HepG2 (cell line): ENCODE data around the gene NAA38. TPM values are rescaled to one million over a fixed set of nuclear protein-coding genes. Genes with fewer than 3 reads are reported as not detected.

Experiments used
- DDIT3 ChIP-seq: sonication (generic); formaldehyde crosslinking; IDR thresholded peaks from 2 replicates; pipeline ENCODE4 v1.4.0; 2020; ENCODE audit warnings: mild to moderate bottlenecking, missing genetic modification reagents
- DMTF1 ChIP-seq: sonication (generic); formaldehyde crosslinking; IDR thresholded peaks from 2 replicates; pipeline ENCODE4 v1.4.0; 2020; ENCODE audit warnings: mild to moderate bottlenecking, missing genetic modification reagents
- DNMT1 ChIP-seq: sonication (generic); formaldehyde crosslinking; IDR thresholded peaks from 2 replicates; pipeline ENCODE4 v1.5.1; 2020; ENCODE audit warnings: mild to moderate bottlenecking, missing genetic modification reagents
- FOXK1 ChIP-seq: sonication (generic); formaldehyde crosslinking; IDR thresholded peaks from 2 replicates; pipeline ENCODE4 v1.4.0; 2020; ENCODE audit warnings: low read depth, missing genetic modification reagents, borderline replicate concordance
- GATAD2A ChIP-seq: IDR thresholded peaks from 2 replicates; pipeline ENCODE4 v1.6.1; 2016
- GZF1 ChIP-seq: sonication (generic); formaldehyde crosslinking; IDR thresholded peaks from 2 replicates; pipeline ENCODE4 v1.5.1; 2020; ENCODE audit warnings: mild to moderate bottlenecking, missing genetic modification reagents
- HMGXB4 ChIP-seq, 2 experiments: sonication (generic) in 1 of 2; formaldehyde crosslinking in 1 of 2; IDR thresholded peaks; 2 replicates each; pipeline versions ENCODE4 v1.4.0 to v1.6.1; 2018 to 2020; ENCODE audit warnings: missing genetic modification reagents in 2 of 2, borderline replicate concordance in 1 of 2, low read depth in 1 of 2, mild to moderate bottlenecking in 1 of 2, missing biosample characterization in 1 of 2
- HOXA3 ChIP-seq: sonication (generic); formaldehyde crosslinking; IDR thresholded peaks from 2 replicates; pipeline ENCODE4 v1.5.0; 2020; ENCODE audit warnings: missing genetic modification reagents
- MTF2 ChIP-seq: sonication (generic); formaldehyde crosslinking; IDR thresholded peaks from 2 replicates; pipeline ENCODE4 v1.5.0; 2020; ENCODE audit warnings: missing genetic modification reagents, borderline replicate concordance
- NFE2L1 ChIP-seq: sonication (generic); formaldehyde crosslinking; IDR thresholded peaks from 2 replicates; pipeline ENCODE4 v1.4.0; 2020; ENCODE audit warnings: missing genetic modification reagents, mild to moderate bottlenecking, borderline replicate concordance
- NR2F2 ChIP-seq: IDR thresholded peaks from 2 replicates; pipeline ENCODE4 v1.6.1; 2012; ENCODE audit warnings: low read depth, inconsistent platforms, borderline replicate concordance
- NRL ChIP-seq: sonication (generic); formaldehyde crosslinking; IDR thresholded peaks from 2 replicates; pipeline ENCODE4 v1.5.0; 2020; ENCODE audit warnings: missing genetic modification reagents, mild to moderate bottlenecking, moderate library complexity, borderline replicate concordance
- TEAD3 ChIP-seq: optimal IDR thresholded peaks from 2 replicates; pipeline ENCODE3; 2016; ENCODE audit warnings: borderline replicate concordance
- ZBTB42 ChIP-seq: sonication (generic); formaldehyde crosslinking; IDR thresholded peaks from 2 replicates; pipeline ENCODE4 v1.5.0; 2020; ENCODE audit warnings: mild to moderate bottlenecking, missing genetic modification reagents
- ZFP90 ChIP-seq: sonication (generic); formaldehyde crosslinking; IDR thresholded peaks from 2 replicates; pipeline ENCODE4 v1.8.0; 2022; ENCODE audit warnings: missing genetic modification reagents, mild to moderate bottlenecking, inconsistent platforms, borderline replicate concordance
- ZNF256 ChIP-seq: sonication (generic); formaldehyde crosslinking; conservative IDR thresholded peaks from 2 replicates; pipeline ENCODE4 v1.4.0; 2020; ENCODE audit warnings: missing genetic modification reagents
- ZNF263 ChIP-seq: sonication (generic); formaldehyde crosslinking; IDR thresholded peaks from 2 replicates; pipeline ENCODE4 v1.4.0; 2020; ENCODE audit warnings: missing genetic modification reagents
- ZNF34 ChIP-seq: sonication (generic); formaldehyde crosslinking; IDR thresholded peaks from 2 replicates; pipeline ENCODE4 v1.4.0; 2020; ENCODE audit warnings: mild to moderate bottlenecking, missing genetic modification reagents, borderline replicate concordance
- ZNF619 ChIP-seq: sonication (generic); formaldehyde crosslinking; IDR thresholded peaks from 2 replicates; pipeline ENCODE4 v1.4.0; 2020; ENCODE audit warnings: mild to moderate bottlenecking, missing genetic modification reagents
- ZNF629 ChIP-seq: sonication (generic); formaldehyde crosslinking; conservative IDR thresholded peaks from 2 replicates; pipeline ENCODE4 v1.5.0; 2020; ENCODE audit warnings: missing genetic modification reagents
- ZNF691 ChIP-seq: sonication (generic); formaldehyde crosslinking; IDR thresholded peaks from 2 replicates; pipeline ENCODE4 v1.4.0; 2020; ENCODE audit warnings: missing genetic modification reagents, low read depth, mild to moderate bottlenecking, borderline replicate concordance
- ZNF790 ChIP-seq: sonication (generic); formaldehyde crosslinking; IDR thresholded peaks from 2 replicates; pipeline ENCODE4 v1.8.0; 2022; ENCODE audit warnings: missing genetic modification reagents, mild to moderate bottlenecking, borderline replicate concordance
- ZUFSP ChIP-seq: sonication (generic); formaldehyde crosslinking; IDR thresholded peaks from 2 replicates; pipeline ENCODE4 v1.9.0; 2021; ENCODE audit warnings: missing genetic modification reagents, mild to moderate bottlenecking, borderline replicate concordance
- polyA plus RNA-seq, 8 experiments: library from polyadenylated mRNA; depleted of rRNA in 3 of 8; stranded (reverse) in 7 of 8; unstranded in 1 of 8; fragments of >200 nt; fragmentation: Illumina TruSeq in 4 of 8; extraction: Trizol in 4 of 8; gene quantifications; 2 replicates each; pipeline versions ENCODE4 v1.2.1 to v1.2.3, GENCODE V29; 2011 to 2016; ENCODE audit warnings: low read depth in 4 of 8, missing spikeins in 1 of 8, mixed read lengths in 1 of 8; ENCODE audit not compliant: insufficient read depth in 1 of 8
- total RNA-seq, 5 experiments: library from RNA; depleted of rRNA; stranded (reverse); fragments of >200 nt; fragmentation: Illumina TruSeq; extraction: Trizol; gene quantifications; 2 replicates each; pipeline ENCODE4 v1.2.3, GENCODE V29; 2016; ENCODE audit warnings: low read depth in 1 of 5

NAA38 gene
- total and polyA plus RNA-seq, 2 of the 13 experiments (the other 11 are each of a cell fraction or from before 2014, with no cell fraction given) = 46.9 to 91.6 TPM

- TF ChIP-seq DMTF1 (CRISPR knock-in tag) (no peak), ZNF790 (no peak), ZFP90 (0 out of 2 replicates have a peak, but pooled peaks have one; percentile 36), NR2F2 (peak; percentile 27; the same call in 1 of the 2 replicates), ZNF691 (CRISPR knock-in tag) (no peak), ZNF619 (CRISPR knock-in tag) (no peak), DDIT3 (CRISPR knock-in tag) (no peak), ZNF263 (CRISPR knock-in tag) (no peak), ZNF256 (CRISPR knock-in tag) (no peak), DNMT1 (CRISPR knock-in tag) (no peak), GATAD2A (CRISPR knock-in tag) (peak; percentile 39), TEAD3 (no peak), HOXA3 (peak; percentile 65; the same call in 1 of the 2 replicates), FOXK1 (CRISPR knock-in tag) (peak; percentile 90; the same call in 1 of the 2 replicates), HMGXB4 (CRISPR knock-in tag; IDR thresholded peaks at IDR 0.05; ENCODE audit: borderline replicate concordance in 1 of 2, low read depth in 1 of 2) (peak in 1 of 2 experiments; percentile 74; a peak in 2 of 4 replicates), NFE2L1 (no peak), ZNF629 (CRISPR knock-in tag) (no peak), GZF1 (CRISPR knock-in tag) (no peak), NRL (peak; percentile 14; the same call in 1 of the 2 replicates), ZBTB42 (no peak), ZUFSP (CRISPR knock-in tag) (no peak), ZNF34 (CRISPR knock-in tag) (no peak), MTF2 (no peak)
Measured at GRCh38 chr17:7857713-7858521, 558 bp upstream of the NAA38 start, which contains the start of gene CYB5D1 (continued).
